ENCODE measurements around the gene QTRT2.

DNA sequence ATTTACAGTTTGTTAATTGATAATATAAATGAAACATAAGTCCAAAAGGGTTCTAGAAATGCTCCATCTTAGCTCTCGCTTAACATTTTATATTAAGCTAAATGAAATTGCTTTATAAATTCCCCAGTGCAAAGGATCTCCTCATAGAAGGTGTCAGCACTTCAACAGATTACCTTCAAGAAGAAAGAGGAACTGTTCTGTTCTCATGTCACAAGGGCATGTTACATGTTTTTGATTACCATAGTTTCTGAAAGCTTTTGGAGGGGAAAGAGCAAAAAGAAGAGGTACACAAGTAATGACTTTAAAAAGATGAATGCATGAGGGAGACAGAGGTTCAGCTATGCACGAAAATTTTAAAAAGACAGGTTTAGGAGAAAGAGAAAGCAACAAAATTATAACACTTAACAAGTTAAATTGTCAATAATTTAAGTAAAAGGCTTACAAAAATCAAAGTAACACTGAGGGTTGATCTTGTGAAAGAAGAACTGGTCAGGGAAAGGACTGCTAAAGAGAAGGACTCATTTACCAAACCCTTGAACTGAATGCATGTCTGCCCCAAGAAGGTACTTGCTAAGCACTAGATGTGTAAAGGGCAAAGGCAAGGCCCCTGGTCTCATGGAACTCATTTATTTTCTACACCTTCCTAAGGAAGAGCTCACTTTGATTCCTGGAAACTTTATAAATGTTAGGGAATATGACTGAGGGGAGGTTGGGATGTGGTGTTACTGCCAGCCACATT lies 45.3 kb upstream of the QTRT2 start:
- TF ChIP-seq POLR2A (IDR thresholded peaks at IDR 0.05; ENCODE audit: borderline replicate concordance, extremely low read depth, insufficient read depth, insufficient read length): no peak
- TF ChIP-seq, protein P1, sequence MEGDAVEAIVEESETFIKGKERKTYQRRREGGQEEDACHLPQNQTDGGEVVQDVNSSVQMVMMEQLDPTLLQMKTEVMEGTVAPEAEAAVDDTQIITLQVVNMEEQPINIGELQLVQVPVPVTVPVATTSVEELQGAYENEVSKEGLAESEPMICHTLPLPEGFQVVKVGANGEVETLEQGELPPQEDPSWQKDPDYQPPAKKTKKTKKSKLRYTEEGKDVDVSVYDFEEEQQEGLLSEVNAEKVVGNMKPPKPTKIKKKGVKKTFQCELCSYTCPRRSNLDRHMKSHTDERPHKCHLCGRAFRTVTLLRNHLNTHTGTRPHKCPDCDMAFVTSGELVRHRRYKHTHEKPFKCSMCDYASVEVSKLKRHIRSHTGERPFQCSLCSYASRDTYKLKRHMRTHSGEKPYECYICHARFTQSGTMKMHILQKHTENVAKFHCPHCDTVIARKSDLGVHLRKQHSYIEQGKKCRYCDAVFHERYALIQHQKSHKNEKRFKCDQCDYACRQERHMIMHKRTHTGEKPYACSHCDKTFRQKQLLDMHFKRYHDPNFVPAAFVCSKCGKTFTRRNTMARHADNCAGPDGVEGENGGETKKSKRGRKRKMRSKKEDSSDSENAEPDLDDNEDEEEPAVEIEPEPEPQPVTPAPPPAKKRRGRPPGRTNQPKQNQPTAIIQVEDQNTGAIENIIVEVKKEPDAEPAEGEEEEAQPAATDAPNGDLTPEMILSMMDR (IDR thresholded peaks at IDR 0.05 in 2 of 3, conservative IDR thresholded peaks at IDR 0.05 in 1 of 3; ENCODE audit: borderline replicate concordance in 1 of 3, insufficient read depth in 1 of 3, low read depth in 2 of 3, low read length in 2 of 3): no peak
- TF ChIP-seq JUND (IDR thresholded peaks at IDR 0.05): no peak
